COLO829 (cell line): ENCODE results near the gene RAE1.
A peak's percentile ranks its signal among the peaks of the same experiment; 100 is the strongest.

Experiments used
- DNase-seq: peaks from one replicate; pipeline ENCODE4 v3.0.0; 2012; ENCODE audit warnings: low spot score

Gene RAE1

GRCh38 chr20:57400821-57401564 lies 49.9 kb downstream of the RAE1 start:
- DNase-seq: no peak

- no peak for DNase-seq
Observed at GRCh38 chr20:57401565-57401918, 50.5 kb downstream of the RAE1 start.

GRCh38 chr20:57402206-57403125 lies 51.4 kb downstream of the RAE1 start:
- no peak for DNase-seq

- DNase-seq: no peak
Observed at GRCh38 chr20:57403216-57403615, 52.2 kb downstream of the RAE1 start.

GRCh38 chr20:57404006-57404405 lies 53.0 kb downstream of the RAE1 start:
- no peak for DNase-seq

- DNase-seq: no peak
Observed at GRCh38 chr20:57404419-57405072, 53.5 kb downstream of the RAE1 start.

GRCh38 chr20:57405236-57406016 lies 54.4 kb downstream of the RAE1 start:
- DNase-seq: no peak

GRCh38 chr20:57407541-57407956 lies 56.5 kb downstream of the RAE1 start:
- no peak for DNase-seq

GRCh38 chr20:57408131-57408530 lies 57.1 kb downstream of the RAE1 start:
- no peak for DNase-seq

GRCh38 chr20:57408536-57409233 lies 57.6 kb downstream of the RAE1 start:
- no peak for DNase-seq

- no peak for DNase-seq
Observed at GRCh38 chr20:57409316-57409671, 58.2 kb downstream of the RAE1 start.

GRCh38 chr20:57409672-57410397 lies 58.8 kb downstream of the RAE1 start:
- no peak for DNase-seq

GRCh38 chr20:57410398-57410920 lies 59.4 kb downstream of the RAE1 start:
- no peak for DNase-seq

- no peak for DNase-seq
Observed at GRCh38 chr20:57410924-57411323, 59.9 kb downstream of the RAE1 start.

GRCh38 chr20:57411406-57412283 lies 60.6 kb downstream of the RAE1 start:
- DNase-seq: no peak

- no peak for DNase-seq
Observed at GRCh38 chr20:57412347-57413029, 61.4 kb downstream of the RAE1 start.

- DNase-seq: no peak
Observed at GRCh38 chr20:57413986-57414385, 62.9 kb downstream of the RAE1 start.

- DNase-seq: peak; percentile 43
Observed at GRCh38 chr20:57414867-57415592, 64.0 kb downstream of the RAE1 start.
